NK-92 (cell line): ENCODE results near the gene RAB19.
"Not testable (repeated sequence)": the region's sequence is repeated elsewhere in the genome, so short reads cannot be mapped to it uniquely, and the experiment has no call there.

Experiments
- DNase-seq: peaks from one replicate; lab custom pipeline; 2025; ENCODE audit not compliant: unreplicated experiment; lab: John Stamatoyannopoulos, UW

Gene RAB19

DNA sequence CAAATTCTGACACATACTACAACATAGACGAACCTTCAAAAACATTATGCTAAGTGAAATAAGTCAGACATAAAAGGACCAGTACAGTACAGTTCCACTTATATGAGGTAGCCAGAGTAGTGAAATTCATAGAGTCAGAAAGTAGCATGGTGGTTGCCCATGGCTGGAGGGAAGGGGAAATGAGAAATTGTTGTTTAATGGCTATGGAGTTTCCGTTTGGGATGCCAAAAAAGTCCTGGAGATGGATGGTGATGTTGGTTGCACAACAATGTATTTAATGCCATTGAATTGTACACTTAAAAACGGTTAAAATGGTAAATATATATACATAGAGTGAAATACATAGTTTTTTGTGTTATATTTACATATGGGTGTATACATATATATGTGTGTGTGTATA lies 3.5 kb upstream of the RAB19 start:
- DNase-seq, result no peak

DNA sequence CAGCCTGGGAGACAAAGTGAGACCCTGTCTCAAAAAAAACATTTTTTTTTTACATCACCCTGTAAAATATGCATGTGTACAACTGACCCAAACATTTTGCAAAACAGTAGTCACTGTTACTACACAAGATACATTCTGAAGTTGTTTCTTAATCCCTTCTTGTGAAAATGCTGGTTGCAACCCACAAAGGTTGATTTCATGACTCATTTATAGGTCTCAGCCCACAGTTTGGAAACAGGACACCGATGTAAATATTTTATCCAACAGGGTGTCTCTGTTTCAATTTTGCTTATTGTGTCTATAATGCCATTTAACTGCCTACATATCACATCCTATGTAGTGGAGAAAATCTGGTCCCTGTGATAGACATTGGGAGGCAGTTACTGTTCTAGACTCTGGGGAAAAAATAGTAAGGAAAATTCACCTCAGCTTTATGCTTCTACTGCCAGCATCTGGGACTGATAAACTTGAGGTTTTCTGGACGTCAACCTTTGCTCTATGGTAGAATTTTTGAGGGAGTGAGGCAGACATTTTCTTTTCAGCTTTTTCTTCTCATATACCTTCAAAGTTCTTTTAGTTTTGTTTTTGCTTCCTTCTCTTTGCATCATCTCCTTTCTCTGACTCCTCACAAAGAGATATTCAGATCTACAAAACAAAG lies 1.6 kb upstream of the RAB19 start:
- no peak for DNase-seq

DNA sequence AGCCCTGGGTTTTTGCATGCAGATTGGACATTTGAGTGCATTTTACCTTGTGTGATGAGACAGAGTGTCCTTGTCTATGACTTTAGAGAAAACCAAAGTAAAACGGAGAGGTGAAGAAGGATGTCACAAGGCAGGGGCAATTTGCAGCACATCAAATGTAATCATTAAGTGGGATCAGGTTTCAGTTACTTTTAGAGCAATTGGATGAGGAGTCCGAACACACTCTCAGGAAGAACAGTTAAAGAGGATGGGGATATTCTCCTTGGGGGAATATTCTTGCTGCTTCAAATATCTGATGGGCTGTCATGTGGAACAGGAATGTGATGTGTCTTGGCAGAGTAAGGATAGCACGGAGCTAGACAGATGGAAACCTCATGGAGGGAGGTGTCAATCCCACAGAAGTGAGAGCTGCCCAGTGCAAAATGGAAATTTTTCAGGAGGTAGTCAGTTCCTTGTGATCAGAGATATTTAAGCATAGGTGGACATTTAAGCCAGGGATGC lies 757 bp downstream of the RAB19 start:
- no peak for DNase-seq

DNA sequence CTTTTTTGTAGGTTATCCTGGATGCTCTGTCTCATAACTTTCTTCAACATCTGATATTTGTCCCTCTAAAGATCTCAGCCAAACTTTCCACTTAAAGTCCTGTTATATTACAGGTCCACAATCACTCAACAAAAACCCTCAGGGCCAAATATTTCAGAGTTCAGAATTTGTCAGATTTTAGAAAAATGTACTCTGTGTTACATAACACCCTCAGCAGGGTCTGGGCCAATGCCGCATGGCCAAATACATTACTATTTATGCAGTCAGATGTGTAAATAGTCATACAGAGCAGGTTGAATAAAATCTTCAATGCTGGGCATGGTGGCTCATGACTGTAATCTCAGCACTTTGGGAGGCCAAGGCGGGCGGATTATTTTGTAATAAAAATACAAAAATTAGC lies 11.5 kb downstream of the RAB19 start:
- DNase-seq, result no peak

DNA sequence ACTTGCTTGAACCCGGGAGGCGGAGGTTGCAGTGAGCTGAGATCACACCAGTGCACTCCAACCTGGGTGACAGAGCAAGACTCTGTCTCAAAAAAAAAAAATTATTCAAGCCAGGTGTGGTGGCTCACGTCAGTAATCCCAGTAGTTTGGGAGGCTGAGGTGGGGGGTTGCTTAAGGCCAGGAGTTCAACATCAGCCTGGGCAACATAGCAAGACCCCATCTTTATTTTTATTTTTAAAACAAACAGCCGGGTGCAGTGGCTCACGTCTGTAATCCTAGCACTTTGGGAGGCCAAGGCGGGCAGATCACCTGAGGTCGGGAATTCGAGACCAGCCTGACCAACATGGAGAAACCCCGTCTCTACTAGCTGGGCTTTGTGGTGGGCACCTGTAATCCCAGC lies 12.0 kb downstream of the RAB19 start:
- not testable (repeated sequence) for DNase-seq

DNA sequence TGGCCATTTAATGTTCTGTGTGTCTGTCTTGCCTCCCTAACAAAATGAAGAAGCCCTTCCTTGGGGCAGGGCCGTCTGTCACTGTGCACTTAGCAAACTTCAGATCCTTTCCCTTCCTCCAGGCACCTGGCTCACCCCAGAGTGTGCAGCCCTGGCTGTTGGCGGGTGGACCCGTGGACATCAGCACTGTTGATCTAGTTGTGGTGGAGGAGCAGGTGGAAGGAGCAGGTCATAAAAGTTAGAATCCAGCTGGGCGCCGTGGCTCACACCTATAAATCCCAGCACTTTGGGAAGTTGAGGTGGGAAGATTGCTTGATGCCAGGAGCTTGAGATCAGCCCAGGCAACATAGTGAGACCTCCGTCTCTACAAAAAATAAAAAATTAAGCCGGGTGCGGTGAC lies 12.7 kb downstream of the RAB19 start:
- DNase-seq, result no peak

DNA sequence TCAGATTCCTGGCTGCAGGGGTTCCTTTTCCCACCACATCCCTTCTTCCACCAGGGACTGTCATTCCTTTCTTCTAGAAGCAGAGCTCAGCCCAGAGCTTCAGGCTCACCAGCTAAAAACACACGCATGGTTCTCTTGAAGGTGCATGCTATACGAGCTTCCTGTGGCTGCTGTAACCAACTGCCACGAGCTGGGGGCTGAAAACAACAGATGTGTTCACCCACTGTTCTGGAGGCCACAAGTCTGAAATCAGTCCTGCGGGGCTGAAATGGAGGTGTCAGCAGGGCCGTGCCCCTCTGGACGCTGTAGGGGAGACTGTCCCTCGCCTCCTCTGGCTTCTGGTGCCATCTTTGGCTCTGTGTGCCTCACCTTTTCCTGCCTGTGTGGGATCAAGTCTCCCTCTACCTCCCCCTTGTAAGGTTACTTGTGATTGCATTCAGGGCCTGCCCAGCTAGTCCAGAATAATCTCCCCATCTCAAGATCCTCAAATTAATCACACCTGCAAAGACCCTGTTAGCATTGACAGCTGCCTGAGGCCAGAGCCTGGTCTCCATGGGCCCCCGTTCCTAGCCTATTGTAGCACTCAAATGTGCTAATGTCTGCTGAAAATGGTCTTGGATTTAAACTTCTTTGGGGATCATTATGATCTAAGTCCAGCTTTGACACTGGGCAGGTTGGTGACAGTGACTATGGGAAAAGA lies 13.7 kb downstream of the RAB19 start:
- DNase-seq, result no peak

DNA sequence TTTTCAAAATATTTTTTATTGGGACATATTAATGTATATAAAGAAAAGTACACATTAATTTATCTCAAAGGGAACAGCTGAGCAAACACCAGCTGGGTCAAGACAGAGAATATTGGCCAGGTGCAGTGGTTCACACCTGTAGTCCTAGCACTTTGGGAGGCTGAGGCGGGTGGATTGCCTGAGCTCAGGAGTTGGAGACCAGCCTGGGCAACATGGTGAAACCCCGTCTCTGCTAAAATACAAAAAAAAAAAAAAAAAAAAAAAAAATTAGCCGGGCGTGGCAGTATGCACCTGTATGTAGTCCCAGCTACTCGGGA lies 14.3 kb downstream of the RAB19 start:
- not testable (repeated sequence) for DNase-seq

DNA sequence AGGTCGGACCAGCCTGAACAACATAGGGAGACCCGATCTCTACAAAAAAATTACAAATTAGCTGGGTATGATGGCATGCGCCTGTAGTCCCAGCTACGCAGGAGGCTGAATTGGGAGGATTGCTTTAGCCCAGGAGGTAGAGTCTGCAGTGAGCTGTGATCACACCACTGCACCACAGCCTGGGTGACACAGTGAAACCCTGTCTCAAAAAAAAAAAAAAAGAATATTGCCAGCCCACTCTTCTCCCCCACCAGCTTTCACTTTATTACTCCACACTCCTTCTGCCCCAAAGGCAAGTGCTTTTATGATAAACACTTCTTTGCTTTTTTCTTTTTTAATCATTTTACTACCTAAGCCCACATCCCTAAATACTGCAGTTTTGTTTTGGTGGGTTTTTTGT lies 14.8 kb downstream of the RAB19 start:
- DNase-seq, result no peak

DNA sequence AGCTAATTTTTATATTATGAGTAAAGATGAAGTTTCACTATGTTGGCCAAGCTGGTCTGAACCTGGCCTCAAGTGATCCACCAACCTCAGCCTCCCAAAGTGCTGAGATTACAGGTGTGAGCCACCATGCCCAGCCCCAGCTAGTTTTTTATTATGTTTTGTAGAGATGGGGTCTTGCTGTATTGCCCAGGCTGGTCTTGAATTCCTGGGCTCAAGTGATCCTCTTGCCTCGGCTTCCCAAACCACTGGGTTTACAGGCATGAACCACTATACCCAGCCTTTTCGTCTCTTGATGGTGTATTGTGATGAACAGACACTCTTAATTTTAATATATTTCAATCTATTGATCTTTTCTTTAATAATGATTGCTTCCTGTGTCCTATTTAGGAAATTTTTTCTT lies 17.7 kb downstream of the RAB19 start:
- DNase-seq, result no peak

DNA sequence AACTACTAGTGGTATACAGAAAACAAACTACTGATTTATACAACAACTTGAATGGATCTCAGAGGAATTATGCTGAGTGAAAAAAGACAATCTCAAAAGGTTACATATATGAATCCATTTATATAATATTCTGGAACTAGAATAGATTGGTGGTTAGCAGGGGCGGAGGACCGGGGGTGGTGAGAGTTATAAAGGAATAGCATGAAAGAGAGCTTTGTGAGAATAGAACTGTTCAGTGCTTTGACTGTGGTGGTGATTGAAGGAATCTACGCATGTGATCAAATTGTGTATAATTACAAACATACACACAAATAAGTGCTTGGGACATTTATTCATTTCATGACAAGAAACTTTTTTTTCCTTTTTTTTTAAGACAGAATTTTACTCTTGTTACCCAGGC lies 19.6 kb downstream of the RAB19 start:
- no peak for DNase-seq

DNA sequence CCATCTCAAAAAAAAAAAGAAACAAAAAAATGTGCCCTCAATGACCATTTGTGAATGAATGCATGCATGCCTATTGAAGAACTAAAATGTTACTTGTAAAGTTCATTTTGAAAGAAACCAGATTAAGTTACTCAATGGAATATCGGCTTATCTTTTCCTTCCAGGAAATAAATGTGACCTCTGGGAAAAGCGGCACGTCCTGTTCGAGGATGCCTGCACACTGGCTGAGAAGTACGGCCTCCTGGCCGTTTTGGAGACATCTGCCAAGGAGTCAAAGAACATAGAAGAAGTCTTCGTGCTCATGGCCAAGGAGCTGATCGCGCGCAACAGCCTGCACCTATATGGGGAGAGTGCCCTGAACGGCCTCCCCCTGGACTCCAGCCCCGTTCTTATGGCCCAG lies 21.9 kb downstream of the RAB19 start:
- DNase-seq, result no peak

DNA sequence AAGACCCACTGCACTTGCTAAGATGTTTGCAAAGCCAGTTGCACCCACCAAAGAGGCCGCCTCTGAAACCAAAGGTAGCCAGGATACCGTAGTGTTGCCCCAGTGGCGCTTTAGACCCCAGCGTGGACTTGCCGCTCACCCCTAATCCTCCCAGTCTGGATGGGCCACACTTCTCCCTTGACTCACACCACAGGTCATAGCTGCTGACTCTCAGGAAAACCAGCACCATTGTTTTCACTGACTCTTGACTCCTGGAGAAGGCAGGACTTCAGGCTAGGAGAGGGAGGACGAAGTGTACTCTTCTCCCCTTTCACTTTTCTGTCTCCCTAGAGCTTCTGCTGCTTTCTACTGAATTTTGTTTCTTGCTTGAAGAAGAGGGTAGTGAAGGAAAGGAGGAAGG lies 22.3 kb downstream of the RAB19 start:
- no peak for DNase-seq

DNA sequence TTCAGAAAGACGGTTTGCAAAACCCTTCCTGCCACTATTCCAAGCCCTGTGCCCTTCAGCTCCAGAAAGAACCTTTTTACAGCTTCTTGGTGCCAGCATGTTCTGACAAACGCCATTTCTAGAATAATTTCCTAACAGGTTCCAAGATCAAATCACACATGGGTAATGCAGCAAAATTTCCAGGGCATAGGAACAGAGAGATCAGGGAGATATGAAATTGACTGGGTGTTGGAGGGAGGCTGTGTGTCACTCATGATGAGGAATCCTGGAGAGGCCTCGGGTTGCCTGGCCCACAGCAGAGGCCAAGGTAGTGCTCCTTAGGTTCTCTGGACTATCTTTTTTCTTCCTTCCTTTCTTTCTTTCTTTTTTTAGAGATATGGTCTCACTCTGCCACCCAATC lies 29.5 kb downstream of the RAB19 start:
- DNase-seq, result no peak

DNA sequence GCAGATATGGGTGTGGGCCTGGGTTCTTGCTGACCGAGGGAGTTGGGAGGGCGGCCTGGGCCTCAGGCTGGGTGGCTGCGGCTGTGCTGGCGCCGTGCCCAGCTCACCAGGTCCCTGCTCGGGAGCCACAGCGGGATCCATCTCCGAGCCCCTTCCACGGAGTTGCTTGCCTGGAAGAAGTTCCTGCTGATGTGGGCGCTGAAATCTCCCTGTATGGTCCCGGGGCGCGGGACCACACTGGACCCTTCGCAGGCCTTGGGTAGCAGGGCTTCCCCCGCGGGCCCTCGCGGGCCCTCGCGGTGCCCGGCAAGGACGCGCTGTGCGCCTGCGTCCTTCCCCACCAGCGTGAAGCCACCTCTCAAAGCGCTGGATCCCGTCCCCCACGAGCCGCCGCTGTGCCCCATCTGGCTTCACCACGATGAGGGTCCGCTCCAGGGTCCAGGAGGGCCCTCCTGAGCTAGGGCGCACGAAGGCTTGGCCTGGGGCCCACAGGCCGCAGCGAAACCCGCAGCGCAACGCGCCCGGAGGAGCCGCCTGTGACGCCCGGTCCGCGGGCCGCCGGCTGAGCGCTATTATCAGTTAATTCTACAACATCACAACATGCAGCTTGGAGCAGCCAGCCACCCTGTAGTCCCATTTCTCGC lies 31.5 kb downstream of the RAB19 start:
- no peak for DNase-seq

DNA sequence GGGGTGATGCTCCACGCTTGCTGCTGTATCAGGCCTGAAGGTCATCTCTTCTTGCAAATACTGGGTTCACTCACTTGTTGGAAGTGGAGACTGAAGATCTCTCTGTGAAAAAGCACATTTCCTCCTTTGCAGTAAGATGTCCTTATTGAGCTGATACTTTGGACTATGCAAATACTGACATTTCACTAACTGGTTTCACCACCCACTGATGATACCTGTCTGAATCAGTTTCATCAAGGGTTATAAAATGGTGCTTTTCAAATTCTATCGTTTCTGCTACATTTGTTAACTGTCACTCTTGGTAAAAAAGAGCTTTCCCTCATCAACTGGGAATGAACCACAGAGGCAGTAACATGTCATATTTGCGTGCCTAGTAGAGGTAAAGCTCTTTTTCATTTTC lies 35.5 kb downstream of the RAB19 start:
- DNase-seq, result no peak

DNA sequence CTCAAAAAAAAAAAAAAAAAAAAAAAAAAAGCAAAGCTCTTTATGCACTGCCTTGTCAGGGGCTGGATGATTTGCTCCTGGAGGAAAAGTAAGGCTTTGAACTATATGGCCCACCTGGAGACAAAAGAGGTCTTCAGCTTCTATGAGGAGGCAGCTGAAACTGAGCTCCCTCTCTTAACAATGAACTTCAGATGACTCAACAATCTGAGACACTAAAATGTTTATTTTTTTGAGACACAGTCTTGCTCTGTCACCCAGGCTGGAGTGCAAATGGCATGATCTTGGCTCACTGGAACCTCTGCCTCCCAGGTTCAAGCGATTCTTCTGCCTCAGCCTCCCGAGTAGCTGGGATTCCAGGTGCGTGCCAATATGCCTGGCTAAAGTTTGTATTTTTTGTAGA lies 36.7 kb downstream of the RAB19 start:
- DNase-seq, result no peak

DNA sequence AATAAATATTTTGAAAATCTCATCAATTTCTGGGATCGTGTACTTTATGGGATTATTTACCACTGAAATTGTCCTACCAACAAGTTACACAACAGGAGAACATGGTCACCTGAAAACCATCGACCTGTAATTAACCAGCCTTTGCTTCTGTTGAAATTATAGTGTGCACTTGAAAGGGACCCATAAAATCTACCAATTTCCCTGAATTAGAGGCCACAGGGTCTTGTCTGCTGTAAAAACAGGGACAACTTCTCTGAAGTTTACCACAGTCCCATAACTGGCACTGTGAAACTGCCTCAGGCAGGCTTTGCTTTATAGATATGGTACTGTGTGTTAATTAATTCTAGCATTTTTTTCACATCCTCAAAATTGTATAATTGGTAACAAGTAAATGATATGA lies 37.7 kb downstream of the RAB19 start:
- no peak for DNase-seq

DNA sequence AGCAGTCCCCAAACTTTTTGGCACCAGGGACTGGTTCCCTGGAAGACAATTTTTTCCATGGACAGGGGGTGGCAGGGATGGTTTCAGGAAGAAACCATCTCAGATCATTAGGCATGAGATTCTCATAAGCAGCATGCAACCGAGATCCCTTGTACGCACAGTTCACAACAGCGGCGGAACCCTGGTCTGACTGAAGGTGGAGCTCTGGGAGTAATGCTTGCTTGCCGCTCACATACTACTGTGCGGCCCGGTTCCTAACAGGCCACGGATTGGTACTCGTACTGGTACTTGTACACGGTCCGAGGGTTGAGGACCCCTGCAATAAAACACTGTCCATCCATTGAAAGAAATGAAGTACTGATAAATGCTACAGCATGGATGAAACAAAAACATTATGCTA lies 42.6 kb downstream of the RAB19 start:
- DNase-seq, result no peak

DNA sequence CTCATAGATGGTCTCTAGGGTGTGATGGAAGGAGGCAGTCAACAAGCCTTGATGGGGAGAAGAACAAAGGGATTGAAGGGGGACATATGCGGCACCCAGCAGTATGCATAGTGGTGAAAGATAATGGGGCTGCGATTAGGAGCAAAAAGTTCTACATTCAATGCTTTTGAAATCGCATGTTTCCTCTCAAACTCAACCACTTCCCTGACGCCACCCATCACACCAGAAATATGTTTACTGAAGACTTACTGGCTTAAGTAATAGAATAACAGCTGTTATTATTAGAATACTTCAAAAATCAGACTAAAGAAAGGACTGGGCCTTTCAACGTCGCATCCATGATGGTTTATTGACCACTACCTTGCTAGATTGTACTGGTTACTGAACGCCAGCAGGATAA lies 44.0 kb downstream of the RAB19 start:
- DNase-seq, result no peak

DNA sequence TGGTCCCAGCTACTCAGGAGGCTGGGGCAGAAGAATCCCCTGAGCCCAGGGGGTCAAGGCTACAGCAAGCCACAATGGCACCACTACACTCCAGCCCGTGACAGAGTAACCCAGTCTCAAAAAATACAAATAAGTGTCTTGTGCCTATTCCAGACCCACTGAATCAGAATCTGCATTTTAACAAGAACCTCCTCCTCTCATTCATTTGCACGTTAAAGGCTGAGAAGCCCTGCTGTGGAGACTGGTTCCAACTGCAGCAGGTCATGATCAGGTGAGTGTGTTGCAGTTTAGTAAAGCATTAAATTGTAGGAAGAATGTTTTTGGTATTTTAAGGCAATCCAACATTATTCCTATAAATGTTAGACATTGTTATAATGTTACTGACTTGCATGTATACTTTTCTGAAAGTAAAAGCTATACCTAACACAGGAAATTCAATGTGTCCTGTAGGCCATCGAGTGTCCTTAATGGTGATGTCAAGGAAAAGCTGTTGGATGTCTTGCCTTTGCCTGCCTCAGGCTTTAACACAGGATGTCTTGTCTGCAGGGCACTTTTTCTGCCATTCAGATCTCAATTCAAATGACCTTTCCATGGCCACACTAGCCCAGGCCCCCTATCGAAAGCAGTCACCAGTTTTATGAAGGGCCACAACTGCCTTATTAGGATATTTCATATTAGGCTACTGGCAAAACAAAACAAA lies 45.1 kb downstream of the RAB19 start:
- DNase-seq, result no peak

DNA sequence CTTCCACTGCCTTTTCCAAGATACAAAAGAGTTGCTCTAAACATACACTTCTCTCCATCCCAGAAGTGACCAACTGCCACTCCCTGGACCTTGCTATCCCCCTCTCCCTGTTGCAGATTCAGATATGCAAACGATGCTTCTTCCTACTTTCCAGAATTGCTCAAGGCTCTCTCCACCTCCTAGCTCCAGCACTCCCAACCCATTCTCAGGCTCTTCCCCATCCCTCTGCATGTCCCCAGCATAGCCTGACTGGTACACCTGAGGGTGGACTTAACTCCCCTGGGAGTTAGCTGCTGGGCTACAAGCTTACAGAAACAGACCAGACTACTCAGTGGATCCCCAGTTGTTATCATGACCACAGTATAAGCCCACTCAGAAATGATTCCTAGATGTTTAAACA lies 47.9 kb downstream of the RAB19 start:
- no peak for DNase-seq
